ENCODE data around the gene ANTXR1.

The ANTXR1 gene

GRCh38 chr2:69204654-69205053, 191.7 kb downstream of the ANTXR1 start:
- no peak for DNase-seq (ENCODE audit: low read depth in 1 of 2, low spot score in 1 of 2)

GRCh38 chr2:69205076-69205475, 192.1 kb downstream of the ANTXR1 start:
- DNase-seq (ENCODE audit: low read depth in 1 of 2, low spot score in 1 of 2), result no peak

GRCh38 chr2:69205491-69205890, 192.5 kb downstream of the ANTXR1 start:
- DNase-seq (ENCODE audit: low read depth in 1 of 2, low spot score in 1 of 2), result no peak

- no peak for DNase-seq (ENCODE audit: low read depth in 1 of 2, low spot score in 1 of 2)
These were observed 195.1 kb downstream of the ANTXR1 start for GRCh38 chr2:69208023-69208595.

GRCh38 chr2:69209482-69209881, 196.5 kb downstream of the ANTXR1 start:
- DNase-seq (ENCODE audit: low read depth in 1 of 2, low spot score in 1 of 2), result no peak

- DNase-seq (ENCODE audit: low read depth in 1 of 2, low spot score in 1 of 2), result no peak
These were observed 197.4 kb downstream of the ANTXR1 start for GRCh38 chr2:69210385-69210784.

GRCh38 chr2:69211048-69211447, 198.1 kb downstream of the ANTXR1 start:
- no peak for DNase-seq (ENCODE audit: low read depth in 1 of 2, low spot score in 1 of 2)

- no peak for DNase-seq (ENCODE audit: low read depth in 1 of 2, low spot score in 1 of 2)
These were observed 198.7 kb downstream of the ANTXR1 start for GRCh38 chr2:69211686-69212085.

- DNase-seq (ENCODE audit: low read depth in 1 of 2, low spot score in 1 of 2), result no peak
These were observed 199.5 kb downstream of the ANTXR1 start for GRCh38 chr2:69212238-69213028.

GRCh38 chr2:69213201-69213600, 200.2 kb downstream of the ANTXR1 start:
- no peak for DNase-seq (ENCODE audit: low read depth in 1 of 2, low spot score in 1 of 2)

GRCh38 chr2:69213782-69214181, 200.8 kb downstream of the ANTXR1 start:
- no peak for DNase-seq (ENCODE audit: low read depth in 1 of 2, low spot score in 1 of 2)

- no peak for DNase-seq (ENCODE audit: low read depth in 1 of 2, low spot score in 1 of 2)
These were observed 201.9 kb downstream of the ANTXR1 start for GRCh38 chr2:69214898-69215297.

- no peak for DNase-seq (ENCODE audit: low read depth in 1 of 2, low spot score in 1 of 2)
These were observed 203.8 kb downstream of the ANTXR1 start for GRCh38 chr2:69216535-69217332.

- DNase-seq (ENCODE audit: low read depth in 1 of 2, low spot score in 1 of 2), result no peak
These were observed 204.5 kb downstream of the ANTXR1 start for GRCh38 chr2:69217333-69218080.

GRCh38 chr2:69221512-69221911, 208.5 kb downstream of the ANTXR1 start:
- no peak for DNase-seq (ENCODE audit: low read depth in 1 of 2, low spot score in 1 of 2)

GRCh38 chr2:69221960-69222751, 209.2 kb downstream of the ANTXR1 start:
- DNase-seq (ENCODE audit: low read depth in 1 of 2, low spot score in 1 of 2), result no peak

- DNase-seq (ENCODE audit: low read depth in 1 of 2, low spot score in 1 of 2), result no peak
These were observed 210.1 kb downstream of the ANTXR1 start for GRCh38 chr2:69222953-69223658.

- no peak for DNase-seq (ENCODE audit: low read depth in 1 of 2, low spot score in 1 of 2)
These were observed 211.0 kb downstream of the ANTXR1 start for GRCh38 chr2:69223759-69224511.

- no peak for DNase-seq (ENCODE audit: low read depth in 1 of 2, low spot score in 1 of 2)
These were observed 211.5 kb downstream of the ANTXR1 start for GRCh38 chr2:69224512-69224837.
